ENCODE results near the gene GAREM2.

DNA sequence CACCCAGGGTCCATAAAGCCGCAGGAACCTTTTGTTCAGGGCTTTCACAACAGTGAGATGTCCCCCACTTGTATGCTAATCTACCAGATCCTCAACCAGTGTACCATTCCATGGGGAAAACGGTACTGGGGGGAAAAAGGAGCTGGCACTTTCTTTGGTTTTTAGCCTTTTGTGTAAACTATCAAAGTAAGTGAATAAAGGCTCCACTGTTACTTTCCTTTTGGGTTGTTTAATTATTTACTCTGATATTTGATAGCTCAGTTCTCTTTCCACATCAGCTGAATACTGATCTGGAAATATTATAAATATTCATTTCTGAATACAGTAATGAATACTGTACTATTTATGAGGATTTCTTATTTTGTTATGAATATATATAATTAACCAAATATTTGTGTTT is 51.2 kb downstream of the GAREM2 start:
- TF ChIP-seq, protein P1, sequence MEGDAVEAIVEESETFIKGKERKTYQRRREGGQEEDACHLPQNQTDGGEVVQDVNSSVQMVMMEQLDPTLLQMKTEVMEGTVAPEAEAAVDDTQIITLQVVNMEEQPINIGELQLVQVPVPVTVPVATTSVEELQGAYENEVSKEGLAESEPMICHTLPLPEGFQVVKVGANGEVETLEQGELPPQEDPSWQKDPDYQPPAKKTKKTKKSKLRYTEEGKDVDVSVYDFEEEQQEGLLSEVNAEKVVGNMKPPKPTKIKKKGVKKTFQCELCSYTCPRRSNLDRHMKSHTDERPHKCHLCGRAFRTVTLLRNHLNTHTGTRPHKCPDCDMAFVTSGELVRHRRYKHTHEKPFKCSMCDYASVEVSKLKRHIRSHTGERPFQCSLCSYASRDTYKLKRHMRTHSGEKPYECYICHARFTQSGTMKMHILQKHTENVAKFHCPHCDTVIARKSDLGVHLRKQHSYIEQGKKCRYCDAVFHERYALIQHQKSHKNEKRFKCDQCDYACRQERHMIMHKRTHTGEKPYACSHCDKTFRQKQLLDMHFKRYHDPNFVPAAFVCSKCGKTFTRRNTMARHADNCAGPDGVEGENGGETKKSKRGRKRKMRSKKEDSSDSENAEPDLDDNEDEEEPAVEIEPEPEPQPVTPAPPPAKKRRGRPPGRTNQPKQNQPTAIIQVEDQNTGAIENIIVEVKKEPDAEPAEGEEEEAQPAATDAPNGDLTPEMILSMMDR (IDR thresholded peaks at IDR 0.05), result no peak
- TF ChIP-seq POLR2A (IDR thresholded peaks at IDR 0.05), result no peak
- no peak for TF ChIP-seq POLR2AphosphoS5 (IDR thresholded peaks at IDR 0.05)
- no peak for TF ChIP-seq EP300 (IDR thresholded peaks at IDR 0.05)
